Measurements from ENCODE around the gene NCOA3.

The NCOA3 gene

DNA sequence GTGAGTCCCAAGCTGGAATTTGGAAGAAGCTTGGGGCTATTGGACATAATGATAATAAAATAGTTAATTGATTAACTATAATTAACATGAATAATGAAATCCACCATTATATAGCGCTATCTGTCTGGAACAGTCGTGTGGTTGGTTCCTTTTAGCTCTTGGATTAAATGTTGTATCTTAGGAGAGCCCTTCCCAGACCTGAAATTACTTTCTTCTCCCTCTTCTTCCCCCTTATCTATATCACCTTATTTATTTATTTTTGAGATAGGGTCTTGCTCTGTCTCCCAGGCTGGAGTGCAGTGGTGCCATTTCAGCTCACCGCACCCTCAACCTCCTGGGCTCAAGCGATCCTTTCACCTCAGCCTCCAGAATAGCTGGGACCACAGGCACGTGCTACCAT lies 64.6 kb downstream of the NCOA3 start:
- no peaks in the 10 kb centered on the region for H3K9me2 ChIP-seq (ENCODE audit: low read depth, low read length)
- peaks cover 99% of the 10 kb centered on the region for H3K79me2 ChIP-seq (ENCODE audit: insufficient read depth, low read length)
- no peak overlapping the region for H3K4me2 ChIP-seq (ENCODE audit: low read length)
- no peak overlapping the region for H3K4me3 ChIP-seq (ENCODE audit: low read depth, low read length, poor library complexity, severe bottlenecking)
- peaks cover 7% of the 10 kb centered on the region; the same call in 1 of the 2 replicates for H4K20me1 ChIP-seq (ENCODE audit: insufficient read depth, low read length)
- no peak overlapping the region for H2AFZ ChIP-seq (ENCODE audit: low read length)
- H3K36me3 ChIP-seq (ENCODE audit: insufficient read depth, low read length): peaks cover 81% of the 10 kb centered on the region
- H3K9me3 ChIP-seq (ENCODE audit: low read length): no peaks in the 10 kb centered on the region
- peaks cover 70% of the 10 kb centered on the region for H3K4me1 ChIP-seq (ENCODE audit: insufficient read depth, low read length, severe bottlenecking)
- H3F3A ChIP-seq (ENCODE audit: insufficient read depth, low read length): no peaks in the 10 kb centered on the region; the same call in 1 of the 2 replicates
- H3K27me3 ChIP-seq (ENCODE audit: insufficient read depth, low read length): no peaks in the 10 kb centered on the region
- H3K27ac ChIP-seq (ENCODE audit: low read depth, low read length, poor library complexity, severe bottlenecking): no peak overlapping the region
- no peak overlapping the region for H3K9ac ChIP-seq (ENCODE audit: low read length)
- no peak for TF ChIP-seq EZH2 (IDR thresholded peaks at IDR 0.05; ENCODE audit: borderline replicate concordance, low read length)
- TF ChIP-seq, protein P1, sequence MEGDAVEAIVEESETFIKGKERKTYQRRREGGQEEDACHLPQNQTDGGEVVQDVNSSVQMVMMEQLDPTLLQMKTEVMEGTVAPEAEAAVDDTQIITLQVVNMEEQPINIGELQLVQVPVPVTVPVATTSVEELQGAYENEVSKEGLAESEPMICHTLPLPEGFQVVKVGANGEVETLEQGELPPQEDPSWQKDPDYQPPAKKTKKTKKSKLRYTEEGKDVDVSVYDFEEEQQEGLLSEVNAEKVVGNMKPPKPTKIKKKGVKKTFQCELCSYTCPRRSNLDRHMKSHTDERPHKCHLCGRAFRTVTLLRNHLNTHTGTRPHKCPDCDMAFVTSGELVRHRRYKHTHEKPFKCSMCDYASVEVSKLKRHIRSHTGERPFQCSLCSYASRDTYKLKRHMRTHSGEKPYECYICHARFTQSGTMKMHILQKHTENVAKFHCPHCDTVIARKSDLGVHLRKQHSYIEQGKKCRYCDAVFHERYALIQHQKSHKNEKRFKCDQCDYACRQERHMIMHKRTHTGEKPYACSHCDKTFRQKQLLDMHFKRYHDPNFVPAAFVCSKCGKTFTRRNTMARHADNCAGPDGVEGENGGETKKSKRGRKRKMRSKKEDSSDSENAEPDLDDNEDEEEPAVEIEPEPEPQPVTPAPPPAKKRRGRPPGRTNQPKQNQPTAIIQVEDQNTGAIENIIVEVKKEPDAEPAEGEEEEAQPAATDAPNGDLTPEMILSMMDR (IDR thresholded peaks at IDR 0.05; ENCODE audit: low read length): no peak

GRCh38 chr20:47568019-47568418 lies 66.3 kb downstream of the NCOA3 start:
- no peak overlapping the region for H3K4me2 ChIP-seq (ENCODE audit: low read length)
- no peaks in the 10 kb centered on the region for H3K27me3 ChIP-seq (ENCODE audit: insufficient read depth, low read length)
- no peaks in the 10 kb centered on the region; the same call in 1 of the 2 replicates for H3F3A ChIP-seq (ENCODE audit: insufficient read depth, low read length)
- H3K27ac ChIP-seq (ENCODE audit: low read depth, low read length, poor library complexity, severe bottlenecking): peak overlapping the region; percentile 35
- H3K9me3 ChIP-seq (ENCODE audit: low read length): no peaks in the 10 kb centered on the region
- no peak overlapping the region for H3K4me3 ChIP-seq (ENCODE audit: low read depth, low read length, poor library complexity, severe bottlenecking)
- peaks cover 99% of the 10 kb centered on the region for H3K79me2 ChIP-seq (ENCODE audit: insufficient read depth, low read length)
- TF ChIP-seq EZH2 (IDR thresholded peaks at IDR 0.05; ENCODE audit: borderline replicate concordance, low read length): no peak
- TF ChIP-seq, protein P1 (IDR thresholded peaks at IDR 0.05; ENCODE audit: low read length): no peak
- H2AFZ ChIP-seq (ENCODE audit: low read length): no peak overlapping the region
- no peak overlapping the region for H3K9ac ChIP-seq (ENCODE audit: low read length)
- H3K9me2 ChIP-seq (ENCODE audit: low read depth, low read length): no peaks in the 10 kb centered on the region
- H3K4me1 ChIP-seq (ENCODE audit: insufficient read depth, low read length, severe bottlenecking): peaks cover 70% of the 10 kb centered on the region
- H3K36me3 ChIP-seq (ENCODE audit: insufficient read depth, low read length): peaks cover 79% of the 10 kb centered on the region
- no peaks in the 10 kb centered on the region for H4K20me1 ChIP-seq (ENCODE audit: insufficient read depth, low read length)

DNA sequence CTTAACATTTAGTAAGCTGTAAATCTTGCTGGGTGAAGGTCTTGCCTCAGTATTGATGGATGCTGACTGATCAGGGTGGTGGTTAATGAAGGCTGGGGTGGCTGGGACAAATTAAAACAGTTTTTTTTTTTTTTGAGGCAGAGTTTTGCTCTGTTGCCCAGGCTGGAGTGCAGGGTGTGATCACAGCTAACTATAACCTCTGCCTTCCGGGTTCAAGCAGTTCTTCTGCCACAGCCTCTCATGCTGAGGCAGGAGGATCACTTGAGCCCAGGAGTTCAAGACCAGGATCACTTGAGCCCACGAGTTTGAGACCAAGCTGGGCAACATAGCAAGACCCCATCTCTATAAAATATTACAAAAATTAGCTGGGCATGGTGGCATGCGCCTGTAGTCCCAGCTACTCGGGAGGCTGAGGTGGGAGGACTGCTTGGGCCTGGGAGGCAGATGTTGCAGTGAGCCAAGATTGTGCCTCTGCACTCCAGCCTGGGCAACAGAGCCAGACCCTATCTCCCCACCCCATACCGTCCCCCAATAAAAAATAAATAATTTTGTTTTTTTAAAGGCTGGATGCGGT lies 67.2 kb downstream of the NCOA3 start:
- no peak overlapping the region for H3K4me3 ChIP-seq (ENCODE audit: low read depth, low read length, poor library complexity, severe bottlenecking)
- no peak overlapping the region for H3K27ac ChIP-seq (ENCODE audit: low read depth, low read length, poor library complexity, severe bottlenecking)
- no peaks in the 10 kb centered on the region for H3K9me3 ChIP-seq (ENCODE audit: low read length)
- H3K27me3 ChIP-seq (ENCODE audit: insufficient read depth, low read length): no peaks in the 10 kb centered on the region
- TF ChIP-seq, protein P1 (IDR thresholded peaks at IDR 0.05; ENCODE audit: low read length): no peak
- TF ChIP-seq EZH2 (IDR thresholded peaks at IDR 0.05; ENCODE audit: borderline replicate concordance, low read length): no peak
- no peaks in the 10 kb centered on the region for H3K9me2 ChIP-seq (ENCODE audit: low read depth, low read length)
- peaks cover 99% of the 10 kb centered on the region for H3K79me2 ChIP-seq (ENCODE audit: insufficient read depth, low read length)
- H3K9ac ChIP-seq (ENCODE audit: low read length): no peak overlapping the region
- H3K4me2 ChIP-seq (ENCODE audit: low read length): no peak overlapping the region
- no peak overlapping the region for H2AFZ ChIP-seq (ENCODE audit: low read length)
- peaks cover 87% of the 10 kb centered on the region for H3K36me3 ChIP-seq (ENCODE audit: insufficient read depth, low read length)
- H4K20me1 ChIP-seq (ENCODE audit: insufficient read depth, low read length): no peaks in the 10 kb centered on the region
- no peaks in the 10 kb centered on the region; the same call in 1 of the 2 replicates for H3F3A ChIP-seq (ENCODE audit: insufficient read depth, low read length)
- peaks cover 72% of the 10 kb centered on the region for H3K4me1 ChIP-seq (ENCODE audit: insufficient read depth, low read length, severe bottlenecking)

Measured in OCI-LY1 (cell line).